H1 (cell line): Measurements from ENCODE around the gene NUTM2F.
"Not testable (repeated sequence)": the region's sequence is repeated elsewhere in the genome, so short reads cannot be mapped to it uniquely, and the experiment has no call there.

Experiments used
- BACH1 ChIP-seq: IDR thresholded peaks from 2 replicates; pipeline ENCODE4 v1.6.1; 2012; ENCODE audit warnings: low read length, improper control_type of control experiment
- CEBPB ChIP-seq: IDR thresholded peaks from 2 replicates; pipeline ENCODE4 v1.6.1; 2012; ENCODE audit warnings: low read depth, low read length
- CTCF ChIP-seq, 3 experiments: IDR thresholded peaks; 1 replicate in 2 of 3; 2 replicates in 1 of 3; pipeline versions ENCODE4 v1.5.1 to v1.6.1; 2011; ENCODE audit warnings: low read length in 3 of 3, mild to moderate bottlenecking in 3 of 3, inconsistent platforms in 2 of 3, low read depth in 1 of 3, moderate library complexity in 1 of 3; ENCODE audit not compliant: insufficient read depth in 1 of 3; ENCODE audit errors: control extremely low read depth in 1 of 3
- EGR1 ChIP-seq: IDR thresholded peaks from 2 replicates; pipeline ENCODE4 v1.6.1; 2011; ENCODE audit warnings: low read depth, low read length, borderline replicate concordance
- EZH2 ChIP-seq: fragments of 200-600 bp; sonication (generic); IDR thresholded peaks from 2 replicates; pipeline ENCODE4 v1.7.1; 2012; ENCODE audit warnings: low read depth, mild to moderate bottlenecking, moderate library complexity, low read length, inconsistent platforms; ENCODE audit not compliant: severe bottlenecking
- MAX ChIP-seq: IDR thresholded peaks from 2 replicates; pipeline ENCODE4 v1.6.1; 2012; ENCODE audit warnings: inconsistent platforms
- POLR2A ChIP-seq, 2 experiments: IDR thresholded peaks; 1 replicate in 1 of 2; 2 replicates in 1 of 2; pipeline ENCODE4 v1.6.1; 2011; ENCODE audit warnings: low read depth in 2 of 2, low read length in 2 of 2, mild to moderate bottlenecking in 2 of 2; ENCODE audit errors: control extremely low read depth in 1 of 2
- POLR2AphosphoS5 ChIP-seq: IDR thresholded peaks from 2 replicates; pipeline ENCODE4 v1.6.1; 2011; ENCODE audit warnings: low read depth, low read length
- RBBP5 ChIP-seq: IDR thresholded peaks from 2 replicates; pipeline ENCODE4 v1.7.1; 2012; ENCODE audit warnings: low read depth, mild to moderate bottlenecking, inconsistent platforms, low read length, moderate library complexity, borderline replicate concordance
- SRF ChIP-seq: IDR thresholded peaks from 2 replicates; pipeline ENCODE4 v1.6.1; 2011; ENCODE audit warnings: mild to moderate bottlenecking, low read depth, low read length, moderate library complexity
- TF ChIP-seq, protein P1 (sequence below): IDR thresholded peaks from 2 replicates; pipeline ENCODE4 v1.6.1; 2012; ENCODE audit warnings: inconsistent platforms

- TF ChIP-seq EGR1; POLR2AphosphoS5; RBBP5; POLR2A (IDR thresholded peaks at IDR 0.05; ENCODE audit: control extremely low read depth in 1 of 2, low read depth in 2 of 2, low read length in 2 of 2); CTCF (IDR thresholded peaks at IDR 0.05; ENCODE audit: control extremely low read depth in 1 of 3, insufficient read depth in 1 of 3, low read depth in 1 of 3, low read length in 3 of 3); BACH1; CEBPB; MAX; SRF; EZH2: not testable (repeated sequence)
- TF ChIP-seq, protein P1, sequence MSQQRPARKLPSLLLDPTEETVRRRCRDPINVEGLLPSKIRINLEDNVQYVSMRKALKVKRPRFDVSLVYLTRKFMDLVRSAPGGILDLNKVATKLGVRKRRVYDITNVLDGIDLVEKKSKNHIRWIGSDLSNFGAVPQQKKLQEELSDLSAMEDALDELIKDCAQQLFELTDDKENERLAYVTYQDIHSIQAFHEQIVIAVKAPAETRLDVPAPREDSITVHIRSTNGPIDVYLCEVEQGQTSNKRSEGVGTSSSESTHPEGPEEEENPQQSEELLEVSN, result not testable (repeated sequence)
These were observed 10.3 kb upstream of the NUTM2F start for GRCh38 chr9:94338723-94339122.
